CMK (cell line): ENCODE data around the gene TBC1D19.
"Not testable (repeated sequence)": the region's sequence is repeated elsewhere in the genome, so short reads cannot be mapped to it uniquely, and the experiment has no call there.

Experiments used
- DNase-seq: peaks from one replicate; pipeline ENCODE4 v3.0.0-alpha.2; 2010; ENCODE audit warnings: low read depth

TBC1D19 gene

GRCh38 chr4:26682436-26682835 lies 98.6 kb downstream of the TBC1D19 start:
- no peak for DNase-seq

DNA sequence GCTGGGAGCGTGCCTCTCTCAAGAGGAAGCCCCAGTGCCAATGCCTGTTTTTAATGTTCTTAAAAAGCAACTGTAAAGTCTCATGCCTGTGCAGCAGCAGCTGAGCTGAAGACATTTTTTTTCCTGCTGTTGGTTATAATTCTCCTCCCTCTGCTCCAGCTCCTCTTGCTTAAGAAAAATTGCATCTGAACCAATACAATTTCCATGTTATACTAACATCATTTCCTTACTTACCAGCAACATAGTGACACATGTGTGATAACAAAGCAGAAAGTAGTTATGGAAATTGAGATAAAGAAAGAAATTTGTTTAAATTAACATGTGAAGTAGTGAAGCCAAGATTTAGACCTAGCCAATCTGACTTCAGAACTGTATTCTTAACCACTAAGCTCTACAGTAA lies 101.4 kb downstream of the TBC1D19 start:
- DNase-seq, result no peak

DNA sequence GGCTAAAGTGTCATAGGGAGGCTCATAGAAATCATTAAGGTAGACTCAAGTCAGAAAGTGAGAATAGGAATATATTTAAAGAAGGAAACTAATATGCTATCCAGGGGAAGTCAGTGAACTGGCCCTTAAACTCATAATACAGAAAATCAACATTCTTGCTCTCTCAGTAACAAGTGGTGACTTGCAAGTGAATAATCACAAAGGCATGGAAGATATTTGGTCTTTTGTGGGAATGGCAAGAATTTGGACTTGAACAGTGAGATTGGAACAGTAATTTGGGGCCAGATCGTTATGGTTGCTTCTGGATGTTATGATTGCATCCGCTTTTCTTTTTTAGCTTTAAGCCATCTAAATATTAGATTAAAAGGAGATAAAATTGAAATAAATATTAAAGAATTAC lies 103.8 kb downstream of the TBC1D19 start:
- no peak for DNase-seq

GRCh38 chr4:26690506-26690905 lies 106.6 kb downstream of the TBC1D19 start:
- DNase-seq, result no peak

DNA sequence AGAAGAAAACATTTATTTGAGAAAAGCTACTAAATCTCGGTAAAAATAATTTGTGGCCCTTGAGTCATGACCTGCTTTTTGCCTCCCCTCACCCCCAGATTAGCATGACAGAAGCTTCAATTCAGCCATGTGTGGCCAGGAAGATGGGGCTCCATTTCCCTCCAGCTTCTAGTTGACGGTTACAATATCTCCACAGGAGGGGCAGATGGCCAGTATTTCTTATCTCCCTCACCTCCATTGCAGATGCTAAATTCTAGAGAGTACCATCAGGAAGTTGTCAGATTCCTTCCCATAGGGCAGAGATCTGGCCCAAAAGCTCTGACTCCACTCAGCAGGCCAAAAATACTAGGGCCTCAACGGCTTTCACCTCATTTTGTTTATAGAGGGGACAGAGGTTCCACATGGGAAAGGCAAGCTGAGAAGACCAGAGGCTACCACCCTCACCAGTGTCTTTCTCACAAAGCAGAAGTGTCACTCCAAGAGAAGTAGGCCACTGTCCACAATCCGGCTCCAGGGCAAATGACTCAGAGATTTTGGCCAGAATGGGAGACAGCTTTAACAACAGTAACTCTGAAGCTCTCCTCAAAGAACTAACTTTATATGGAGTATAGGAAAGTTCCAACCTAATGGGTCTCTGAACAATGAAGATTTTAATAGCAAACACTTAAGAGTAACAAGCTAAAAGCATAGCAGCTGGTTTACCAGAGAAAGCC lies 108.3 kb downstream of the TBC1D19 start:
- DNase-seq, result peak; percentile 43

DNA sequence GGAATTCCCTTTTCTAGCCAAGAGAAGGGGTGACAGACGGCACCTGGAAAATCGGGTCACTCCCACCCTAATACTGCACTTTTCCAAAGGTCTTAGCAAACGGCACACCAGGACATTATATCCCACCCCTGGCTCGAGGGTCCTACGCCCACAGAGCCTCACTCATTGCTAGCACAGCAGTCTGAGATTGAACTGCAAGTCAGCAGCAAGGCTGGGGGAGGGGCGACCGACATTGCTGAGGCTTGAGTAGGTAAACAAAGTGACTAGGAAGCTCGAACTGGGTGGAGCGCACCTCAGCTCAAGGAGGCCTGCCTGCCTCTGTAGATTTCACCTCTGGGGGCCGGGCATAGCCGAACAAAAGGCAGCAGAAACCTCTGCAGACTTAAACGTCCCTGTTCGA lies 110.2 kb downstream of the TBC1D19 start:
- not testable (repeated sequence) for DNase-seq

- DNase-seq, result no peak
Observed at GRCh38 chr4:26700110-26700509, 116.2 kb downstream of the TBC1D19 start.

DNA sequence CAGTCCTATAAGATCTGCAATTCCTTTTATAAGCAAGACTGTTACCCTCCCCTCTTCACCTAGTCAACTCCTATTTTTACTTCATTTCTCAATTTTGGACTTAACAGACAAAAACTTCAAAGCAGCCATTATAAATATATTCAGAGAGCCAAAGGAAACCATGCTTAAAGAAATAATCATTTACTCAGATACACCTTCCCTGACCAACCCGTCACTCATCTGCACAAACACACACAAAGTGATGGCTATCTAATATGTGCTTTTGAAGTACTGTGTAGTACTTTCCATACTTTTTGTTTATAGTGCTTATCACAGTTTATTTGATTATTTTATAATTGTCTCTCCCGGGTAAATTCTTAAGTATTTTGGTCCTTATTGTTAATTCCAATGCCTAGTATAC lies 117.2 kb downstream of the TBC1D19 start:
- DNase-seq, result no peak

GRCh38 chr4:26701786-26702227 lies 117.9 kb downstream of the TBC1D19 start:
- DNase-seq, result no peak

DNA sequence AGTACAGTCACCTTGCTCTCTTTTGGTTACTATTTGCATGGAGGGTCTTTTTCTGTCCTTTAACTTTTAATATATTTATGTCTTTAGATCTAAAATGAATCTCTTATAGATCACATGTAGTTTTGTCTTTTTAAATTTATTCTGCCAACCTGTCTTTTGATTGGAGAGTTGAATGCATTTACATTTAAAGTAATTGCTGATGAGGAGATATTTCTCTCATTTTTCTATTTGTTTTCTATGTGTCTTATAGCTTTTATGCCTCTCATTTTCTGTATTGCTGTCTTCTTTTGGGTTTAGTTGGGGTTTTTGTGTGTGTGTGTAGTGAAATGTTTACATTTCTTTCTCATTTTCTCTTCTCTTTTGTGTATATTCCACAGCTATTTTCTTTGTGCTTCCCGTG lies 123.5 kb downstream of the TBC1D19 start:
- DNase-seq, result no peak

DNA sequence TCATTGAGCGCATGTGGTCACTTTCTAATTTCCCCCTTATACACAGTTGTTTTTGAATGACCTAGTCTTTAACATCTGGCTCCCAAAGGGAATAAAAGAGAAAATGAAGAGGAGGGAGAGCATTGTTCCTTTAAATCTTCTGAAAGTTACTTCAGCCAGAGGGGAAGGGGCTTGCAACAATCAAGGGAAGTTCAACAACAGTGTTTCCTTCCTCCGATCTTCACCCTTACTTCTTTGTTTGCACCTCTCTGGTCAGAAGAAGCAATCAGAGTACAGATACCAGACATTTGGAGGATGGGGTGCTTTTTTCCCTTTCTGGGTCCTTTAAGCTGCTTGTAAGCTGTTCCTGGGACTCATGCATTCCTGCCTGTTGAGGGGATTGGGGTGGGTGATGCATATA lies 125.4 kb downstream of the TBC1D19 start:
- DNase-seq, result no peak

- DNase-seq, result no peak
Observed at GRCh38 chr4:26713563-26714151, 129.8 kb downstream of the TBC1D19 start.

DNA sequence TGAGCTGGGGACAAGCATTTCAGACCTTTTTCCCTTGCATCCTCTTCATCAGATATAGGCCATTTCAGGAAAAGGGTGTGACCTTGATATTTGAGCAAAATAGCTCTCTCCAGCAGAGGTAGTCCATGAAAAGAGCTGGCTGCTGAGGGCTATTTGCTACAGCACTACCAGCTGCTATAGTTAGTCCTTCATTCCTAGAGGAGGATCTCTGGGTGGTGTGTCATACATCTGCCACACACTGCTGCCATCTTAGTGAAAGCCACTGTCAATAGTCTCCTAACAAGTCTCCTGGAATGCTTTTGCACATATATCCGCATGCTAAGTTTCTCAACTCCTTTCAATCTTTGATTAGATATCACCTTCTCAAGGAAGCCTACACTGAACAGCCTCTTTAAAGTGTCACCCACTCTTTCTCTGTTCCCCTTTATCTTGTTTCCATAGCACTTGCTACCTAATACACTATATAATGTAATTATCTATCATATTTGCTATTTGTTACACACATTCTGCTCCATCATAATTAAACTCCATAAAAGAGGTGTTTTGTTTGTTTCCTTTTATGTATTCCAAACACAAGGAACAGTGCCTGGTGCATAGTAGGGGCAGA lies 131.9 kb downstream of the TBC1D19 start:
- no peak for DNase-seq

DNA sequence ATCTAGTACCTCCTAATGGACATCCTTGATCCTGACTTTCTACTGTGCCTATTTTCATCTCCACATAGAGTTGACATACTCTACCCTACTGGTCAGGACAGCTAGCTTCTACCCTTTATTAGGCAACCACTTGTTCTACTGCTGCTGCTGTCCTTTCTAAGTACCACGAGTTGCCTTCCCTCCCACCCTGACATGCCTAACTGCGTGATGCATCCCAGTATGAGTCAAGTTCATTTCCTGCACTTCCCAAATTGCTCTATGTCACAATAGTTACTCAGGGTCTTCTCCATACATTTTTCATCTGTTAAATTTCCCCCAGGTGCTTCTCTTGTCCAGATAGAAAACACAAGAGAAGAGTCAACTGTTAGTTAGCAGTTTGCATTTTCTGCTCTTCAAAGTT lies 133.4 kb downstream of the TBC1D19 start:
- DNase-seq, result no peak

- no peak for DNase-seq
Observed at GRCh38 chr4:26719954-26720552, 136.2 kb downstream of the TBC1D19 start.

DNA sequence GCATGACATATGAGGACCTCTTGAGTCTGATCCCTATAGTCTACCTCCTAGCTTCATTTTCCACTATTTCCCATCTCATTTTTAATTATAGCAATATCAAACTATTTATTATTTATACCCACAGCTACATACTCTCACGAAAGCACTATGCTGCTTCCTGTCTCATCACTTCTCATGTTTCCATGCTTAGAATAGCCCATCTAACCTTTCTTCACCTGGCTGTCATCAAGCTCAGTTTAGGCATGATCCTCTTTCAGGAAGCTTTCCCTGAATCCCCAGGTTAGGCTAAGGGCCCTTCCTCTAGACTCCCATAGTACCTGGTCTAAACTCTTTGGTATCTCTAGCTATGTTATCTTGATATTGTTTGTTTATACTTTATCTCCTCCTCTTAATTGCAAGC lies 137.8 kb downstream of the TBC1D19 start:
- no peak for DNase-seq

DNA sequence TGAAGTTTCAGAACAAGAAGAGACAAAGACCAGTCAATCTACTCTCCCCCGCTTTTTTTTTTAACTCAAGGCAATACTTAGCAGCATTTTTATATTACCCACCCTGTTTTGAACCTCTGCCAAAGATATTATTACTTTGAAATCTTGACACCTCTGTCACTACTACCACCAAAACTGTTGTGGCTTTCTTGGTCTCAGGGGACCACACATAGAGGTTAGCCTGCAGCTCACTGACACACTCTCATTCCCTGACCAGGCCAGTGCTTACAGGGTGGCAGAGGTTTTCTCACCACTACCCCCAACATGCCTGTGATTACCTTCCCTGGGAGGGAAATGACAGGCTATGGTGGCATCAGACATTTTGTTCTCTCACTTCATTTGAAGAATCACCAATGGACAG lies 139.3 kb downstream of the TBC1D19 start:
- DNase-seq, result no peak

DNA sequence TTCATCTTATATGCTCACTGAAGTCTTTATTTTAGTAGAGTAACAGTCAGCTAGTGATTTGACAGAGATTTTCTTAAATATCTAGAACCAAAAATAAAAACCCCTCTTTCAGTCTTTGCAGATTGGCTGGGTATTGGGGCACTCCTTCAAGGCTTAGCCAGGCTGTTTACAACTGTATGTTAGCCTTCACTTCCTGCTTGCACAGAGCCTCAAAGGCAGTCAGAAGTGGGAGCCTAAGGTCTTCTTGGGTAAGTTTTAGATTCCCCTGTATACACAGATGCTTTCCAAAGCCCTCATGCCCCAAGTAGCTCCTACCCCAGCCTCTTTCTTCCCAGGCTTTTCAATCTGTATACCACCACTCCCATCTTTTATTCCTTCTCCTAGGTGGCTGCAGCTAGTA lies 140.7 kb downstream of the TBC1D19 start:
- no peak for DNase-seq

DNA sequence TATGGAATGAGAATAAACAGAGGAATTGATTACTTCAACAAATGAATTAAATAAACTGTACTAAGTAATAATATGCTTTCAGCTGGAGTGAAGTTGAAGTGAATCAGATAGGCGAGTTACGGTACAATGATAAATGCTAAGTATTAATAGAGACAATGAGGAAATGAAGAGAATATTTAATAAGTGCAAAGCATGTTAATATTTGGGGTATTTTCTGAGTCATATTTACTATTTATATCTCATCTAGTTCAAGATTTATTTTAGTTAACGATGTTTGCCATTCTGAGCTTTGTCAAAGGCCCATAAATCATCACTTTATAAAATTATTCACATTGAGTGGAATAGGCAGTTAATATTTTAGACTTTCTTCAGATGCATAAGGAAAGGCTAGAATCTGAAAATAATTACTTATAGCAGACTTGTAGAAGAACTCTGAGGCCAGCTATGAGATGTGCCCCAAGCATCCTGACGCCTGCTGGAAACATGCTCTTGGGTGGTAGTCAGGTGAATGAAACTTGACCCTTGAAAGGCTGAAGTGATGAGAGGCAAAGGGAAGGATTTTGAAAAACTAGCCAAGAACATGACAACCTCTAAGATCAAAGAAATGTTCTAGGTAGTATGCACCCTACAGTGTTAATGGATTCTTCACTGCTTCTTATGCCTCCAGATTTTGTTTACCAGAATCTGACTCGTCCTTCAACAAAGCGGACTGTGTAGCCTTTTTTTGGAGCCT lies 142.9 kb downstream of the TBC1D19 start:
- no peak for DNase-seq

- DNase-seq, result no peak
Observed at GRCh38 chr4:26727844-26728243, 144.0 kb downstream of the TBC1D19 start.

DNA sequence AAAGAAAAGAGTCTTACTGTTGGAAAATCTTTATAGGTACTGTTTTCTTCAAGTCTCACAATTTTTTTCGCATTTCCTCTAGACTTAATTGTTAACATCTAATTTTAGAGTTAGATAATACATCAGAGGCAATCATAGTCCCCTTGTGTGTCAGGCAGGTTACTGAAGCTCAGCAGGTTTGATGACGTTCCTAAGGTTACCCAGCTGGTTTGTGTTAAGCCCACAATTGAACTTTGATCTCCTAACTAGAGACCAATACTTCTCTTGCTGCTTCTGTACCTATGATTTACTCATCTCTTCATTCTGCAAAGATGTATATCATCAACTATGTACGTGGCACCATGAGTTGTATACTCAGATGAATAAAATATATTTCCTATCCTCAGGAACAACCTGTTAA lies 145.1 kb downstream of the TBC1D19 start:
- no peak for DNase-seq

GRCh38 chr4:26729547-26729946 lies 145.7 kb downstream of the TBC1D19 start:
- DNase-seq, result no peak
